ENCODE results near the gene COL17A1.

- TF ChIP-seq CTCF (IDR thresholded peaks at IDR 0.05; ENCODE audit: low read length) (no peak), EZH2 (optimal IDR thresholded peaks at IDR 0.05; ENCODE audit: low read depth, low read length) (no peak)
Observed at GRCh38 chr10:104022026-104022425, 63.7 kb downstream of the COL17A1 start.

All from MM.1S (cell line).